HCT116 (cell line): ENCODE measurements around the gene AMPD1. TPM values are rescaled to one million over a fixed set of nuclear protein-coding genes. Genes with fewer than 3 reads are reported as not detected.

Experiments
- ATAC-seq: fragments of 200-7000 bp; cut with Tn5 transposase; 2 replicates; pipeline ENCODE4 v1.9.1; 2020; ENCODE audit warnings: mild to moderate bottlenecking, moderate library complexity
- BruUV-seq: library from RNA; stranded (reverse); fragments of 400-500 nt; replicated peaks from 2 replicates; lab custom pipeline; 2021; lab: Mats Ljungman, UMichigan
- CTCF ChIA-PET: fragments of 300-600 bp; sonication (Branson Sonifier 250); formaldehyde crosslinking; loops from one replicate; lab custom pipeline; 2021; ENCODE audit warnings: antibody characterized with exemption; lab: Charles Lee
- POLR2A ChIA-PET: fragments of 300-600, 350-600 bp; sonication (Branson Sonifier 250); formaldehyde crosslinking; loops from one replicate; lab custom pipeline; 2021; ENCODE audit warnings: antibody characterized with exemption; lab: Charles Lee
- RAD21 ChIA-PET, 2 experiments: fragments of 300-600 bp; sonication (Branson Sonifier 250); formaldehyde crosslinking; loops; one replicate each; lab custom pipeline; 2023; ENCODE audit warnings: low total read pairs in 2 of 2; ENCODE audit not compliant: uncharacterized antibody in 2 of 2, unreplicated experiment in 2 of 2, low non-redundant PET in 1 of 2; lab: Charles Lee
- DNase-seq: peaks from one replicate; pipeline ENCODE4 v3.0.0-alpha.2; 2010; ENCODE audit warnings: low read depth, low spot score
- H2AFZ ChIP-seq: fragments of 200-600 bp; shearing (Covaris generic), sonication (generic); 2 replicates; pipeline ENCODE4 v1.6.1; 2017; ENCODE audit warnings: low read depth, mixed run types, mixed read lengths, antibody characterized with exemption, low read length; ENCODE audit not compliant: poor library complexity, severe bottlenecking
- H3K27ac ChIP-seq: 2 replicates; pipeline ENCODE4 v1.5.1; 2012; ENCODE audit warnings: low read depth, low read length
- H3K27me3 ChIP-seq: fragments of 200-600 bp; sonication (generic); 2 replicates; pipeline ENCODE4 v1.6.1; 2016; ENCODE audit warnings: mixed run types, low read length, mixed read lengths; ENCODE audit not compliant: insufficient read depth
- H3K36me3 ChIP-seq, 2 experiments: fragments of 200-500 bp in 1 of 2; fragments of 200-600 bp in 1 of 2; sonication (Bioruptor generic) in 1 of 2; sonication (generic) in 1 of 2; 2 replicates each; pipeline versions ENCODE4 v1.5.1 to v1.6.1; 2014 to 2016; ENCODE audit warnings: low read length in 2 of 2, inconsistent platforms in 1 of 2, mixed read lengths in 1 of 2, mixed run types in 1 of 2; ENCODE audit not compliant: insufficient read depth in 2 of 2, control insufficient read depth in 1 of 2
- H3K4me1 ChIP-seq, 2 experiments: fragments of 200-600 bp in 1 of 2; sonication (generic) in 1 of 2; 2 replicates each; pipeline versions ENCODE4 v1.5.1 to v1.6.1; 2012 to 2017; ENCODE audit warnings: low read length in 2 of 2, inconsistent platforms in 1 of 2, mild to moderate bottlenecking in 1 of 2, mixed read lengths in 1 of 2, mixed run types in 1 of 2, moderate library complexity in 1 of 2; ENCODE audit not compliant: insufficient read depth in 2 of 2, control insufficient read depth in 1 of 2
- H3K4me2 ChIP-seq: fragments of 200-600 bp; sonication (generic); 2 replicates; pipeline ENCODE4 v1.6.1; 2017; ENCODE audit warnings: mixed run types, low read length, mixed read lengths
- H3K4me3 ChIP-seq, 2 experiments: fragments of 200-600 bp in 1 of 2; sonication (generic) in 1 of 2; replicated peaks in 1 of 2; 2 replicates each; pipeline ENCODE4 v1.5.1; 2011 to 2016; ENCODE audit warnings: low read length in 2 of 2, control low read depth in 1 of 2, low read depth in 1 of 2, mild to moderate bottlenecking in 1 of 2, mixed read lengths in 1 of 2, mixed run types in 1 of 2
- H3K79me2 ChIP-seq: fragments of 200-600 bp; sonication (generic); 2 replicates; pipeline ENCODE4 v1.6.1; 2017; ENCODE audit warnings: mild to moderate bottlenecking, mixed run types, low read length, moderate library complexity, mixed read lengths; ENCODE audit not compliant: insufficient read depth
- H3K9ac ChIP-seq: fragments of 200-600 bp; sonication (generic); 2 replicates; pipeline ENCODE4 v1.6.1; 2016; ENCODE audit warnings: low read length, mixed read lengths
- H3K9me2 ChIP-seq: fragments of 200-600 bp; sonication (generic), shearing (Covaris generic); 2 replicates; pipeline ENCODE4 v1.6.1; 2017; ENCODE audit warnings: mixed run types, mild to moderate bottlenecking, moderate library complexity; ENCODE audit not compliant: insufficient read depth
- H3K9me3 ChIP-seq, 2 experiments: fragments of 200-500 bp in 1 of 2; fragments of 200-600 bp in 1 of 2; sonication (Bioruptor generic) in 1 of 2; sonication (generic) in 1 of 2; 2 replicates each; pipeline ENCODE4 v1.6.1; 2014 to 2017; ENCODE audit warnings: low read length in 2 of 2, mixed read lengths in 2 of 2, inconsistent platforms in 1 of 2, low read depth in 1 of 2, mild to moderate bottlenecking in 1 of 2, mixed run types in 1 of 2, moderate library complexity in 1 of 2; ENCODE audit not compliant: control insufficient read depth in 1 of 2, insufficient read depth in 1 of 2
- H4K20me1 ChIP-seq: fragments of 200-600 bp; sonication (generic), shearing (Covaris generic); 2 replicates; pipeline ENCODE4 v1.6.1; 2017; ENCODE audit warnings: mixed run types, mild to moderate bottlenecking, moderate library complexity; ENCODE audit not compliant: insufficient read depth
- CTCF ChIP-seq, 3 experiments: fragments of 200-600 bp in 1 of 3; sonication (generic) in 1 of 3; IDR thresholded peaks in 2 of 3; conservative IDR thresholded peaks in 1 of 3; 2 replicates each; pipeline ENCODE4 v1.5.1; 2012 to 2017; ENCODE audit warnings: low read depth in 2 of 3, low read length in 2 of 3, antibody characterized with exemption in 1 of 3, borderline replicate concordance in 1 of 3, control low read depth in 1 of 3, mild to moderate bottlenecking in 1 of 3, mixed read lengths in 1 of 3, mixed run types in 1 of 3, moderate library complexity in 1 of 3; ENCODE audit not compliant: insufficient read depth in 1 of 3
- EGR1 ChIP-seq: IDR thresholded peaks from 2 replicates; pipeline ENCODE4 v1.6.1; 2012; ENCODE audit warnings: low read depth
- ELF1 ChIP-seq: IDR thresholded peaks from 2 replicates; pipeline ENCODE4 v1.6.1; 2012; ENCODE audit warnings: low read depth, borderline replicate concordance
- EZH2 ChIP-seq: fragments of 200-600 bp; sonication (generic); IDR thresholded peaks from 2 replicates; pipeline ENCODE4 v1.6.1; 2017; ENCODE audit warnings: antibody characterized with exemption, mixed run types
- EZH2phosphoT487 ChIP-seq: fragments of 200-600 bp; IDR thresholded peaks from 2 replicates; pipeline ENCODE4 v1.6.1; 2018; ENCODE audit warnings: antibody characterized with exemption, borderline replicate concordance
- FOSL1 ChIP-seq: IDR thresholded peaks from 2 replicates; pipeline ENCODE4 v1.6.1; 2012; ENCODE audit warnings: low read depth
- POLR2A ChIP-seq: IDR thresholded peaks from 2 replicates; pipeline ENCODE4 v1.7.0; 2011; ENCODE audit warnings: borderline replicate concordance; ENCODE audit not compliant: insufficient read depth, insufficient read length; ENCODE audit errors: extremely low read depth
- POLR2AphosphoS5 ChIP-seq: IDR thresholded peaks from 2 replicates; pipeline ENCODE4 v1.6.1; 2011; ENCODE audit warnings: mild to moderate bottlenecking, low read depth, low read length, moderate library complexity
- RAD21 ChIP-seq: IDR thresholded peaks from 2 replicates; pipeline ENCODE4 v1.6.1; 2012; ENCODE audit warnings: low read depth, mild to moderate bottlenecking
- REST ChIP-seq: IDR thresholded peaks from 2 replicates; pipeline ENCODE4 v1.6.1; 2012; ENCODE audit warnings: low read depth
- SIN3A ChIP-seq: IDR thresholded peaks from 2 replicates; pipeline ENCODE4 v1.6.1; 2012; ENCODE audit warnings: low read depth
- SP1 ChIP-seq: IDR thresholded peaks from 2 replicates; pipeline ENCODE4 v1.6.1; 2012; ENCODE audit warnings: low read depth
- SRF ChIP-seq: IDR thresholded peaks from 2 replicates; pipeline ENCODE4 v1.6.1; 2012; ENCODE audit warnings: low read depth
- YY1 ChIP-seq: IDR thresholded peaks from 2 replicates; pipeline ENCODE4 v1.6.1; 2011; ENCODE audit warnings: low read length, low read depth, moderate library complexity, mild to moderate bottlenecking; ENCODE audit not compliant: insufficient replicate concordance; ENCODE audit errors: extremely low read depth
- ZFX ChIP-seq: fragments of 450-650 bp; IDR thresholded peaks from 2 replicates; pipeline ENCODE4 v1.6.1; 2017
- ZNF274 ChIP-seq: fragments of 200-500 bp; sonication (Bioruptor generic); IDR thresholded peaks from 2 replicates; pipeline ENCODE4 v1.6.1; 2014; ENCODE audit warnings: mild to moderate bottlenecking, low read depth, low read length, inconsistent platforms
- intact Hi-C: fragments of 100-400 bp; cut with micrococcal nuclease; formaldehyde crosslinking; loops from 2 replicates; pipeline ENCODE4 v1.10.0; 2022
- total RNA-seq: library from RNA; stranded (reverse); gene quantifications from one replicate; pipeline ENCODE4 v1.2.1, GENCODE V29; 2021; ENCODE audit not compliant: unreplicated experiment
- TF ChIP-seq, protein P1 (sequence below): IDR thresholded peaks from 2 replicates; pipeline ENCODE4 v1.6.1; 2012
- TF ChIP-seq, protein P2 (sequence below): IDR thresholded peaks from 2 replicates; pipeline ENCODE4 v1.6.1; 2012

AMPD1 gene
- total RNA-seq, 1 experiment from 2014 or later: not detected

- no peaks in the 10 kb centered on the region for H3K4me1 ChIP-seq
- no peak overlapping the region for H2AFZ ChIP-seq
- POLR2A ChIA-PET: no interaction called here
- peaks cover 24% of the 10 kb centered on the region; the same call in 1 of the 2 replicates for H4K20me1 ChIP-seq
- TF ChIP-seq POLR2AphosphoS5 (no peak), RAD21 (no peak), EGR1 (no peak), POLR2A (no peak), ZFX (no peak), FOSL1 (no peak), CTCF (IDR thresholded peaks at IDR 0.05 in 2 of 3, conservative IDR thresholded peaks at IDR 0.05 in 1 of 3; ENCODE audit: borderline replicate concordance in 1 of 3, insufficient read depth in 1 of 3, low read depth in 2 of 3, low read length in 2 of 3) (no peak), ELF1 (no peak), YY1 (no peak), SIN3A (no peak), SRF (no peak), EZH2phosphoT487 (no peak), SP1 (no peak), EZH2 (no peak), REST (no peak), ZNF274 (no peak)
- TF ChIP-seq, protein P1, sequence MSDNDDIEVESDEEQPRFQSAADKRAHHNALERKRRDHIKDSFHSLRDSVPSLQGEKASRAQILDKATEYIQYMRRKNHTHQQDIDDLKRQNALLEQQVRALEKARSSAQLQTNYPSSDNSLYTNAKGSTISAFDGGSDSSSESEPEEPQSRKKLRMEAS: no peak
- TF ChIP-seq, protein P2, sequence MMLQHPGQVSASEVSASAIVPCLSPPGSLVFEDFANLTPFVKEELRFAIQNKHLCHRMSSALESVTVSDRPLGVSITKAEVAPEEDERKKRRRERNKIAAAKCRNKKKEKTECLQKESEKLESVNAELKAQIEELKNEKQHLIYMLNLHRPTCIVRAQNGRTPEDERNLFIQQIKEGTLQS: no peak
- ATAC-seq (no peak), DNase-seq (no peak)
- H3K9me2 ChIP-seq: no peaks in the 10 kb centered on the region
- no peak overlapping the region for H3K4me2 ChIP-seq
- no TSS peak for BruUV-seq
- intact Hi-C loops: no loop called here
- no peaks in the 10 kb centered on the region for H3K27me3 ChIP-seq
- H3K36me3 ChIP-seq: peaks cover 76 to 88% of the 10 kb centered on the region in 2 experiments
- H3K9me3 ChIP-seq: no peaks in the 10 kb centered on the region
- H3K79me2 ChIP-seq: peaks cover 99% of the 10 kb centered on the region
- no peak overlapping the region for H3K4me3 ChIP-seq
- RAD21 ChIA-PET: no interaction called here
- CTCF ChIA-PET: no interaction called here
- H3K9ac ChIP-seq: no peak overlapping the region
- H3K27ac ChIP-seq: no peak overlapping the region
Observed at GRCh38 chr1:114735479-114735878, 40.1 kb upstream of the AMPD1 start.
